ENCODE data around the gene COL18A1. TPM values are rescaled to one million over a fixed set of nuclear protein-coding genes. Genes with fewer than 3 reads are reported as not detected.

Gene COL18A1
- total RNA-seq, 1 donor from 2014 or later: 535 TPM

DNA sequence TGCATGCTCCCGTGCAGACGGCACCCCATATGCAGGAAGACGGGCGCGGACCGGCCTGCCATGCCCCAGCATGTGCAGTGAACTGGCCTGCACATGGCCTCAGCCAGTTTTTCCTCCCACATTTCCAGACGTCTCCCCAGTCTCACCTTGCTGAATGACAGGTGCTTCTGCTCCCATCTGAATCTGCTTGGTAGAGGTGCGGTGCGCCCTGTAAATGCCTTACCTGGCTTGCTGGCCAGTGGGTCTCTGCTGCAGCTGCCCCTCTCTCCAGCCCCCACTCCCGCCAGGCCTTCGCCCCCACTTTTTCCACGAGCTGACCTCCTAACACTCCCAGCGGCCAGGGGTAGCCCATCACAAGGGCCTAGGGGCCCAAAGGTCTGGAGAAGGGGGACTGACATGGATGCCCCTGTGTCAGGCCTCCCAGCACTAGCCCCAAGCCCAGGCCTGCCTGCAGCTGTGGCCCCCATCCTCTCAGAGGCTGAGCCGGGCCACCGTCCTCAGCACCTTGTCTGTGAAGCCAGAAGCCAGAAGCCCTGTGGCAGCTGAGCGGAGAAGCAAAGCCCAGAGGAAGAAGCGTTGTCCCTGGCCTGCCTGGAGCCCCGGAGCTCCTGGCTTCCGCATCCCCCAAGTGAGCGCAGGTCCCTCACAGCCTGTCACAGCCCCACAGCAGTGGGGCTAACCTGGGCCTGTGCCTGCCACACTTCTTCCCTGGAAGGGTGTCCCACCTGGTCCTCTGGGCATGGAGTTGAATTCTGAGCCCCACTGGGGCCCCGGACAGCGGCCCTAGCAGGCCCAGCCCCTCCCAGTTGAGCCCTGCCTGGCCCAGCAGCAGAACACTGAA is 140.9 kb downstream of the COL18A1 start:
- no peak for TF ChIP-seq CTCF (conservative IDR thresholded peaks at IDR 0.05; ENCODE audit: low read depth, low read length)
- DNase-seq (ENCODE audit: low read depth): no peak
- no peak overlapping the region for H3K4me3 ChIP-seq (ENCODE audit: low read depth, low read length)

GRCh38 chr21:45546636-45547544 is 141.9 kb downstream of the COL18A1 start:
- H3K4me3 ChIP-seq (ENCODE audit: low read depth, low read length): no peak overlapping the region
- DNase-seq (ENCODE audit: low read depth): no peak
- TF ChIP-seq CTCF (conservative IDR thresholded peaks at IDR 0.05; ENCODE audit: low read depth, low read length): no peak

- no peak overlapping the region for H3K4me3 ChIP-seq (ENCODE audit: low read depth, low read length)
- DNase-seq (ENCODE audit: low read depth): no peak
- TF ChIP-seq CTCF (conservative IDR thresholded peaks at IDR 0.05; ENCODE audit: low read depth, low read length): no peak
Observed at GRCh38 chr21:45547545-45547900, 142.6 kb downstream of the COL18A1 start.

GRCh38 chr21:45548711-45549491 is 143.9 kb downstream of the COL18A1 start:
- no peak for TF ChIP-seq CTCF (conservative IDR thresholded peaks at IDR 0.05; ENCODE audit: low read depth, low read length)
- no peak for DNase-seq (ENCODE audit: low read depth)

DNA sequence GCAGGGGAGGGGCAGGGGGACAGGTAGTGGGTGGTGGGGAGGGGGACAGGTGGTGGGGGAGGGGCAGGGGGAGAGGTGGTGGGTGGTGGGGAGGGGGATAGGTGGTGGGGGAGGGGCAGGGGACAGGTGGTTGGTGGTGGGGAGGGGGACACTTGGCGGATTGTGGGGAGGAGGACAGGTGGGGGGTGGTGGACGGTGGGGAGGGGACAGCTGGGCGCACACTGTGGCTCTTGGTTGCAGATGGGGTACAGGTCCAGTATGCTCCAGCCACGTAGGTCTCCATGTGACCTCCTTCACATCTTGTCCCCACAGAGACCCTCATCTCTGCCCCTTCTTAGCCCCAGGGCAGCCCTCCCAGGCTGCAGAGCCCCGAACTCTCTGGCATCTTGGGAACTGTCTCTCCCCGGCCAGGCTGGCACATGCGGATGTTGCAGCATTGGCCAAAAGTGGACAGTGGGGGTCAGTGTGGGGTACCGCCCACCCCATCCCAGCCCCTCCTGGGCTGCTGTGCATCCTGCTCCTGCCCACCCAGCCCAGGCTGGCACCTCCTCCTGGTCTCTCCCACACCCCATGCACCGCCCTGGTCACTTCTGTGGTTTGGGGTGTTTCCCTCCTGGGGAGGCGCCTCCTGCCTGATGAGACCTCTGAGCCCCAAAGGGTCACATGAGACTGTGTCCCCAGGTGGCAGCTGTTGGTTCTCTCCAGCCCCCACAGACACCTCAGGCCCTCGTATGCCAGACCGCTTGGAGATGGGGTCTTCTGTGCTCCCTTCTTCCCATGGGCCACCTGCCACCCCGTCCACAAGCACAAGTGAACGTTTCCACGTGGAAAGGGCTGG is 144.9 kb downstream of the COL18A1 start:
- H3K4me3 ChIP-seq (ENCODE audit: low read depth, low read length): no peak overlapping the region
- no peak for TF ChIP-seq CTCF (conservative IDR thresholded peaks at IDR 0.05; ENCODE audit: low read depth, low read length)
- no peak for DNase-seq (ENCODE audit: low read depth)

More at GRCh38 chr21:45548711-45549491, 143.9 kb downstream of the COL18A1 start:
- no peak overlapping the region for H3K4me3 ChIP-seq (ENCODE audit: low read depth, low read length)

Measured in epithelial cell of proximal tubule (primary cell).